Activated T-helper 1 cell treated with anti-CD3 and anti-CD28 coated beads, Interleukin-12 subunit alpha, Interleukin-12 subunit beta, Interleukin-2, Interleukin-4 antibody, amounts not matched to agents 30 ng/mL and 10 ng/mL and 1 ng/mL, durations not matched to agents 14 hours and 24 hours and 36 hours (primary cell): ENCODE measurements around the gene MAP4. TPM values are rescaled to one million over a fixed set of nuclear protein-coding genes. Genes with fewer than 3 reads are reported as not detected.

Source experiments
- DNase-seq: peaks from one replicate; pipeline ENCODE4 v3.0.0; 2021; ENCODE audit warnings: low spot score
- H3K27ac Mint-ChIP-seq: one replicate; pipeline ENCODE4 v1.8.0; 2021; ENCODE audit warnings: mild to moderate bottlenecking, mixed read lengths
- H3K27me3 Mint-ChIP-seq: one replicate; pipeline ENCODE4 v1.8.0; 2022; ENCODE audit warnings: mild to moderate bottlenecking, moderate library complexity, mixed read lengths; ENCODE audit not compliant: insufficient read depth
- H3K36me3 Mint-ChIP-seq: one replicate; pipeline ENCODE4 v1.8.0; 2021; ENCODE audit warnings: low read depth, mixed read lengths
- H3K4me1 Mint-ChIP-seq: one replicate; pipeline ENCODE4 v1.8.0; 2021; ENCODE audit warnings: low read depth, mixed read lengths
- H3K4me3 Mint-ChIP-seq: one replicate; pipeline ENCODE4 v1.8.0; 2021; ENCODE audit warnings: mild to moderate bottlenecking, moderate library complexity, mixed read lengths
- H3K9me3 Mint-ChIP-seq: one replicate; pipeline ENCODE4 v1.8.0; 2021; ENCODE audit warnings: mixed read lengths
- intact Hi-C: fragments of 100-400 bp; cut with micrococcal nuclease; formaldehyde crosslinking; loops from one replicate; pipeline ENCODE4 v1.15.1; 2024
- total RNA-seq: library from RNA; stranded (reverse); gene quantifications from 2 replicates; pipeline ENCODE4 v1.2.3, GENCODE V29; 2022

Gene MAP4
- total RNA-seq, 1 donor from 2014 or later, result 120 TPM

GRCh38 chr3:47803480-47804025, 212.7 kb downstream of the MAP4 start:
- H3K4me1 Mint-ChIP-seq, result peaks cover 19% of the 10 kb centered on the region
- no peaks in the 10 kb centered on the region for H3K27me3 Mint-ChIP-seq
- no peaks in the 10 kb centered on the region for H3K9me3 Mint-ChIP-seq
- H3K36me3 Mint-ChIP-seq, result no peaks in the 10 kb centered on the region
- peak overlapping the region; percentile 86 for H3K27ac Mint-ChIP-seq
- no peak for DNase-seq
- intact Hi-C loops, result loop anchor here (1.0 to 5.0 kb wide), 8 partner anchors 14 to 521 kb away; partner anchors contain the start of genes CDC25A, ELP6, KIF9 and KLHL18
- H3K4me3 Mint-ChIP-seq, result peak overlapping the region; percentile 93

- Mint-ChIP-seq H3K4me3 (peak within 1 kb of the TSS; percentile 93), H3K27me3 (no peaks in the 10 kb centered on the region), H3K36me3 (no peaks in the 10 kb centered on the region), H3K27ac (peak within 1 kb of the TSS; percentile 95), H3K9me3 (no peaks in the 10 kb centered on the region), H3K4me1 (peaks cover 19% of the 10 kb centered on the region)
- DNase-seq, result peak; percentile 82
- intact Hi-C loops, result loop anchor here (1.0 to 5.0 kb wide), 9 partner anchors 14 to 521 kb away; partner anchors contain the start of genes CDC25A, ELP6, KIF9 and KLHL18
These were observed 213.3 kb downstream of the MAP4 start, which contains the start of gene DHX30 for GRCh38 chr3:47802734-47803479. Gene DHX30, plus strand, starts transcription at chr3:47803138. Its CDS starts 7,546 bp downstream, at chr3:47810684.

Other genes with a start within 250 kb of the MAP4 start
- 136 and 148 TPM in 2 replicates for gene SMARCC1, start 234.5 kb downstream of the MAP4 start, total RNA-seq
- gene DHX30, start 213.3 kb downstream of the MAP4 start, total RNA-seq, result 149 and 154 TPM in 2 replicates
- gene CDC25A, start 172.0 kb upstream of the MAP4 start, total RNA-seq, result 50.9 and 52.6 TPM in 2 replicates
- gene CAMP, start 207.1 kb upstream of the MAP4 start, total RNA-seq, result not detected in 2 replicates
- 33.0 and 34.2 TPM in 2 replicates for gene ZNF589, start 224.7 kb upstream of the MAP4 start, total RNA-seq